ENCODE data around the gene TSHZ2. TPM values are rescaled to one million over a fixed set of nuclear protein-coding genes. Genes with fewer than 3 reads are reported as not detected.
A peak's percentile ranks its signal among the peaks of the same experiment; 100 is the strongest.
"Not testable (repeated sequence)": the region's sequence is repeated elsewhere in the genome, so short reads cannot be mapped to it uniquely, and the experiment has no call there.

TSHZ2 gene
- total RNA-seq, 3 donors from 2014 or later, result 8.1 to 19.3 (median 8.4) TPM

- ATAC-seq, result no peak
- Mint-ChIP-seq H3K27me3 (ENCODE audit: low read depth) (peaks cover 2% of the 10 kb centered on the region), H3K36me3 (ENCODE audit: insufficient read depth) (peaks cover 11% of the 10 kb centered on the region), H3K9me3 (no peaks in the 10 kb centered on the region), H3K4me3 (no peak overlapping the region), H3K4me1 (ENCODE audit: low read depth) (no peaks in the 10 kb centered on the region)
- no peak for DNase-seq
Observed at GRCh38 chr20:53439616-53440015, 467.5 kb downstream of the TSHZ2 start.

- no peak for DNase-seq
- Mint-ChIP-seq H3K27me3 (ENCODE audit: low read depth) (peaks cover 2% of the 10 kb centered on the region), H3K36me3 (ENCODE audit: insufficient read depth) (peaks cover 31% of the 10 kb centered on the region), H3K4me3 (no peak overlapping the region), H3K4me1 (ENCODE audit: low read depth) (peaks cover 4% of the 10 kb centered on the region), H3K9me3 (peaks cover 22% of the 10 kb centered on the region)
- no peak for ATAC-seq
Observed at GRCh38 chr20:53444401-53445149, 472.4 kb downstream of the TSHZ2 start.

GRCh38 chr20:53445321-53445731, 473.2 kb downstream of the TSHZ2 start:
- ATAC-seq, result no peak

GRCh38 chr20:53445932-53446331, 473.8 kb downstream of the TSHZ2 start:
- Mint-ChIP-seq H3K4me3 (no peak overlapping the region), H3K4me1 (ENCODE audit: low read depth) (peaks cover 4% of the 10 kb centered on the region), H3K9me3 (peaks cover 29% of the 10 kb centered on the region), H3K36me3 (ENCODE audit: insufficient read depth) (peaks cover 36% of the 10 kb centered on the region), H3K27me3 (ENCODE audit: low read depth) (peaks cover 2% of the 10 kb centered on the region)
- DNase-seq (no peak), ATAC-seq (no peak)

More at GRCh38 chr20:53445321-53445731, 473.2 kb downstream of the TSHZ2 start:
- H3K27me3 Mint-ChIP-seq (ENCODE audit: low read depth), result peaks cover 2% of the 10 kb centered on the region
- peaks cover 29% of the 10 kb centered on the region for H3K9me3 Mint-ChIP-seq
- peaks cover 36% of the 10 kb centered on the region for H3K36me3 Mint-ChIP-seq (ENCODE audit: insufficient read depth)
- H3K4me1 Mint-ChIP-seq (ENCODE audit: low read depth), result peaks cover 4% of the 10 kb centered on the region
- no peak overlapping the region for H3K4me3 Mint-ChIP-seq
- no peak for DNase-seq

- no peak for DNase-seq
- ATAC-seq, result no peak
- peaks cover 4% of the 10 kb centered on the region for H3K27me3 Mint-ChIP-seq (ENCODE audit: low read depth)
- H3K4me3 Mint-ChIP-seq, result no peak overlapping the region
- H3K4me1 Mint-ChIP-seq (ENCODE audit: low read depth), result peaks cover 4% of the 10 kb centered on the region
- H3K36me3 Mint-ChIP-seq (ENCODE audit: insufficient read depth), result peaks cover 43% of the 10 kb centered on the region
- peaks cover 36% of the 10 kb centered on the region for H3K9me3 Mint-ChIP-seq
Observed at GRCh38 chr20:53447316-53447715, 475.2 kb downstream of the TSHZ2 start.

GRCh38 chr20:53448426-53448825, 476.3 kb downstream of the TSHZ2 start:
- Mint-ChIP-seq H3K36me3 (ENCODE audit: insufficient read depth) (peaks cover 49% of the 10 kb centered on the region), H3K4me3 (no peak overlapping the region), H3K4me1 (ENCODE audit: low read depth) (peaks cover 4% of the 10 kb centered on the region), H3K9me3 (peaks cover 43% of the 10 kb centered on the region), H3K27me3 (ENCODE audit: low read depth) (peaks cover 4% of the 10 kb centered on the region)
- ATAC-seq, result no peak
- no peak for DNase-seq

- peaks cover 4% of the 10 kb centered on the region for H3K4me1 Mint-ChIP-seq (ENCODE audit: low read depth)
- ATAC-seq (peak; percentile 58 to 66), DNase-seq (no peak)
- peaks cover 4% of the 10 kb centered on the region for H3K27me3 Mint-ChIP-seq (ENCODE audit: low read depth)
- no peak overlapping the region for H3K4me3 Mint-ChIP-seq
- H3K9me3 Mint-ChIP-seq, result peaks cover 43% of the 10 kb centered on the region
- peaks cover 47% of the 10 kb centered on the region for H3K36me3 Mint-ChIP-seq (ENCODE audit: insufficient read depth)
Observed at GRCh38 chr20:53448875-53449274, 476.7 kb downstream of the TSHZ2 start.

- peaks cover 38% of the 10 kb centered on the region for H3K9me3 Mint-ChIP-seq
- H3K4me1 Mint-ChIP-seq (ENCODE audit: low read depth), result peaks cover 3% of the 10 kb centered on the region
- peaks cover 2% of the 10 kb centered on the region for H3K27me3 Mint-ChIP-seq (ENCODE audit: low read depth)
- peaks cover 31% of the 10 kb centered on the region for H3K36me3 Mint-ChIP-seq (ENCODE audit: insufficient read depth)
- DNase-seq (no peak), ATAC-seq (no peak)
- no peak overlapping the region for H3K4me3 Mint-ChIP-seq
Observed at GRCh38 chr20:53453076-53453475, 480.9 kb downstream of the TSHZ2 start.

- ATAC-seq (no peak), DNase-seq (no peak)
- H3K9me3 Mint-ChIP-seq, result peaks cover 28% of the 10 kb centered on the region
- peaks cover 2% of the 10 kb centered on the region for H3K27me3 Mint-ChIP-seq (ENCODE audit: low read depth)
- H3K4me3 Mint-ChIP-seq, result no peak overlapping the region
- no peaks in the 10 kb centered on the region for H3K4me1 Mint-ChIP-seq (ENCODE audit: low read depth)
- H3K36me3 Mint-ChIP-seq (ENCODE audit: insufficient read depth), result peaks cover 20% of the 10 kb centered on the region
Observed at GRCh38 chr20:53454675-53455276, 482.6 kb downstream of the TSHZ2 start.

GRCh38 chr20:53463101-53463972, 491.2 kb downstream of the TSHZ2 start:
- peaks cover 3% of the 10 kb centered on the region for H3K36me3 Mint-ChIP-seq (ENCODE audit: insufficient read depth)
- no peaks in the 10 kb centered on the region for H3K4me1 Mint-ChIP-seq (ENCODE audit: low read depth)
- no peaks in the 10 kb centered on the region for H3K27me3 Mint-ChIP-seq (ENCODE audit: low read depth)
- no peak for DNase-seq
- H3K4me3 Mint-ChIP-seq, result no peak overlapping the region
- H3K9me3 Mint-ChIP-seq, result no peaks in the 10 kb centered on the region
- ATAC-seq, result no peak

- no peaks in the 10 kb centered on the region for H3K9me3 Mint-ChIP-seq
- peaks cover 3% of the 10 kb centered on the region for H3K36me3 Mint-ChIP-seq (ENCODE audit: insufficient read depth)
- DNase-seq (no peak), ATAC-seq (no peak)
- no peak overlapping the region for H3K4me3 Mint-ChIP-seq
- no peaks in the 10 kb centered on the region for H3K27me3 Mint-ChIP-seq (ENCODE audit: low read depth)
- no peaks in the 10 kb centered on the region for H3K4me1 Mint-ChIP-seq (ENCODE audit: low read depth)
Observed at GRCh38 chr20:53466279-53466678, 494.1 kb downstream of the TSHZ2 start.

- peaks cover 9% of the 10 kb centered on the region for H3K27me3 Mint-ChIP-seq (ENCODE audit: low read depth)
- peaks cover 8% of the 10 kb centered on the region for H3K36me3 Mint-ChIP-seq (ENCODE audit: insufficient read depth)
- DNase-seq (no peak), ATAC-seq (no peak)
- H3K9me3 Mint-ChIP-seq, result no peaks in the 10 kb centered on the region
- H3K4me3 Mint-ChIP-seq, result no peak overlapping the region
- no peaks in the 10 kb centered on the region for H3K4me1 Mint-ChIP-seq (ENCODE audit: low read depth)
Observed at GRCh38 chr20:53468587-53468986, 496.4 kb downstream of the TSHZ2 start.

- ATAC-seq; H3K36me3 Mint-ChIP-seq (ENCODE audit: insufficient read depth); H3K9me3 Mint-ChIP-seq: not testable (repeated sequence)
Observed at GRCh38 chr20:53472859-53473258, 500.7 kb downstream of the TSHZ2 start.

GRCh38 chr20:53480913-53481312, 508.8 kb downstream of the TSHZ2 start:
- ATAC-seq (no peak), DNase-seq (no peak)
- H3K36me3 Mint-ChIP-seq (ENCODE audit: insufficient read depth), result no peaks in the 10 kb centered on the region
- no peaks in the 10 kb centered on the region for H3K4me1 Mint-ChIP-seq (ENCODE audit: low read depth)
- no peaks in the 10 kb centered on the region for H3K9me3 Mint-ChIP-seq
- H3K4me3 Mint-ChIP-seq, result no peak overlapping the region
- no peaks in the 10 kb centered on the region for H3K27me3 Mint-ChIP-seq (ENCODE audit: low read depth)

More at GRCh38 chr20:53472859-53473258, 500.7 kb downstream of the TSHZ2 start:
- H3K4me1 Mint-ChIP-seq (ENCODE audit: low read depth); DNase-seq; H3K27me3 Mint-ChIP-seq (ENCODE audit: low read depth); H3K4me3 Mint-ChIP-seq: not testable (repeated sequence)
